GM12878 (cell line): Measurements from ENCODE around the gene BAZ2B. TPM values are rescaled to one million over a fixed set of nuclear protein-coding genes. Genes with fewer than 3 reads are reported as not detected.
"Not testable (repeated sequence)": the region's sequence is repeated elsewhere in the genome, so short reads cannot be mapped to it uniquely, and the experiment has no call there.

Source experiments
- ATAC-seq: fragments of 200-7000 bp; cut with Tn5 transposase; 3 replicates; pipeline ENCODE4 v1.9.1; 2020; ENCODE audit warnings: mild to moderate bottlenecking, moderate library complexity
- BruUV-seq: library from RNA; stranded (reverse); fragments of 400-500 nt; replicated peaks from 2 replicates; lab custom pipeline; 2021; lab: Mats Ljungman, UMichigan
- CTCF ChIA-PET: fragments of 300-600 bp; sonication (Branson Sonifier 250); formaldehyde crosslinking; extraction: SDS; loops from one replicate; lab custom pipeline; 2021; ENCODE audit warnings: inconsistent platforms; lab: Yijun Ruan, JAX
- POLR2A ChIA-PET: fragments of 350-600 bp; formaldehyde crosslinking; extraction: SDS; loops from one replicate; lab custom pipeline; 2021; ENCODE audit warnings: inconsistent platforms; lab: Charles Lee
- RAD21 ChIA-PET: fragments of 300-600 bp; sonication (Branson Sonifier 250); formaldehyde crosslinking; loops from one replicate; lab custom pipeline; 2023; ENCODE audit warnings: antibody characterized with exemption; ENCODE audit not compliant: unreplicated experiment; lab: Charles Lee
- SMC1A ChIA-PET: fragments of 300-600 bp; sonication (Branson Sonifier 250); formaldehyde crosslinking; loops from one replicate; lab custom pipeline; 2023; ENCODE audit not compliant: unreplicated experiment, uncharacterized antibody; lab: Charles Lee
- DNase-seq: peaks from one replicate; pipeline ENCODE4 v3.0.0-alpha.2; 2011; ENCODE audit warnings: low read depth, low spot score
- FAIRE-seq: peaks from 3 replicates; lab custom pipeline; 2011; peaks lifted over from hg19 to GRCh38; lab: Jason Lieb, UNC
- H2AFZ ChIP-seq: 2 replicates; pipeline ENCODE4 v1.6.0; 2011; ENCODE audit warnings: low read depth, low read length, control low read depth; ENCODE audit not compliant: control insufficient read depth
- H3K27ac ChIP-seq: 2 replicates; pipeline ENCODE4 v1.5.1; 2011; ENCODE audit warnings: control low read depth; ENCODE audit not compliant: control insufficient read depth, insufficient read depth
- H3K27me3 ChIP-seq, 2 experiments: replicated peaks in 1 of 2; 2 replicates each; pipeline versions ENCODE4 v1.6.0 to v1.6.1; 2011; ENCODE audit warnings: low read length in 1 of 2; ENCODE audit not compliant: control insufficient read depth in 2 of 2, insufficient read depth in 2 of 2
- H3K36me3 ChIP-seq, 2 experiments: 2 replicates each; pipeline ENCODE4 v1.5.1; 2011; ENCODE audit warnings: low read length in 1 of 2; ENCODE audit not compliant: control insufficient read depth in 2 of 2, insufficient read depth in 2 of 2
- H3K4me1 ChIP-seq: 2 replicates; pipeline ENCODE4 v1.6.1; 2011; ENCODE audit warnings: mild to moderate bottlenecking, low read length, moderate library complexity, mixed read lengths; ENCODE audit not compliant: control insufficient read depth, insufficient read depth
- H3K4me2 ChIP-seq: 2 replicates; pipeline ENCODE4 v1.6.0; 2011; ENCODE audit warnings: control low read depth; ENCODE audit not compliant: control insufficient read depth, insufficient read depth
- H3K4me3 ChIP-seq: fragments of 200-600 bp; sonication (generic); 2 replicates; pipeline ENCODE4 v1.5.1; 2016
- H3K79me2 ChIP-seq: 2 replicates; pipeline ENCODE4 v1.6.0; 2011; ENCODE audit warnings: low read length; ENCODE audit not compliant: control insufficient read depth, insufficient read depth
- H3K9ac ChIP-seq: 2 replicates; pipeline ENCODE4 v1.8.0; 2011; ENCODE audit warnings: low read length, control low read depth, mixed read lengths; ENCODE audit not compliant: control insufficient read depth, insufficient read depth
- H3K9me3 ChIP-seq: replicated peaks from 3 replicates; pipeline ENCODE4 v1.5.1; 2011; ENCODE audit warnings: mild to moderate bottlenecking, low read length; ENCODE audit not compliant: control insufficient read depth, insufficient read depth
- H4K20me1 ChIP-seq: 2 replicates; pipeline ENCODE4 v1.6.0; 2011; ENCODE audit not compliant: control insufficient read depth, insufficient read depth
- CEBPB ChIP-seq, 2 experiments: fragments of 150-350 bp in 1 of 2; IDR thresholded peaks; 2 replicates each; pipeline ENCODE4 v1.6.1; 2012 to 2014; ENCODE audit warnings: low read depth in 2 of 2, low read length in 2 of 2, borderline replicate concordance in 1 of 2, inconsistent platforms in 1 of 2
- WGBS: methylation state at CpG from one replicate; pipeline ENCODE4 v1.1.6; 2016; ENCODE audit warnings: low lambda C conversion rate; ENCODE audit not compliant: insufficient replicate concordance, insufficient coverage; ENCODE audit errors: missing lambda C conversion rate; 5-methylcytosine and 5-hydroxymethylcytosine counted together
- in situ Hi-C: fragments of 300-500 bp; cut with MboI; formaldehyde crosslinking; loops from 9 replicates; pipeline ENCODE4 v1.14.3; 2018; ENCODE audit warnings: mixed read lengths
- intact Hi-C: fragments of 100-400 bp; cut with micrococcal nuclease; formaldehyde crosslinking; loops from one replicate; pipeline ENCODE4 v1.14.2; 2022; ENCODE audit not compliant: unreplicated experiment
- polyA plus RNA-seq, 11 experiments: library from polyadenylated mRNA; depleted of rRNA in 4 of 11; unstranded in 6 of 11; stranded (reverse) in 5 of 11; fragments of >200 nt; fragmentation: Nextera tagmentation in 4 of 11; fragmentation: Illumina TruSeq in 1 of 11; extraction: Ambion mirVana in 4 of 11; extraction: Trizol in 1 of 11; gene quantifications; 1 replicate in 1 of 11; 2 replicates in 10 of 11; pipeline versions ENCODE4 v1.2.1 to v1.2.3, GENCODE V29; 2011 to 2016; ENCODE audit warnings: inconsistent platforms in 2 of 11, missing spikeins in 2 of 11, low read depth in 1 of 11
- total RNA-seq, 4 experiments: library from RNA; depleted of rRNA in 3 of 4; stranded (reverse); fragments of >200 nt in 3 of 4; fragmentation: Illumina TruSeq in 1 of 4; extraction: Trizol in 1 of 4; gene quantifications; 2 replicates each; pipeline versions ENCODE4 v1.2.1 to v1.2.3, GENCODE V29; 2013 to 2021

BAZ2B gene
- total and polyA plus RNA-seq, 10 of the 15 experiments (the other 5 are each of a cell fraction or from before 2014, with no cell fraction given) = 8.8 to 49.7 (median 24.7) TPM

GRCh38 chr2:159362094-159362493 is 254.3 kb downstream of the BAZ2B start:
- no peaks in the 10 kb centered on the region for H3K27me3 ChIP-seq
- H3K9ac ChIP-seq = no peak overlapping the region
- no peaks in the 10 kb centered on the region for H3K79me2 ChIP-seq
- no peaks in the 10 kb centered on the region; a peak in 1 of 4 replicates for H3K36me3 ChIP-seq
- ATAC-seq = no peak
- SMC1A ChIA-PET = no interaction called here
- intact Hi-C loops (no loop called here), in situ Hi-C loops (no loop called here)
- no peak overlapping the region for H3K4me2 ChIP-seq
- RAD21 ChIA-PET = no interaction called here
- H2AFZ ChIP-seq = no peak overlapping the region
- H3K27ac ChIP-seq = no peak overlapping the region
- WGBS = 76% methylated on average over 2 of the region's 2 CpGs
- POLR2A ChIA-PET = no interaction called here
- no TSS peak for BruUV-seq
- no peak for FAIRE-seq
- CTCF ChIA-PET = no interaction called here
- H3K4me3 ChIP-seq = no peak overlapping the region
- no peaks in the 10 kb centered on the region for H3K9me3 ChIP-seq
- no peaks in the 10 kb centered on the region for H4K20me1 ChIP-seq
- H3K4me1 ChIP-seq = no peaks in the 10 kb centered on the region
- no peak for DNase-seq
- no peak for TF ChIP-seq CEBPB (IDR thresholded peaks at IDR 0.05; ENCODE audit: borderline replicate concordance in 1 of 2, low read depth in 2 of 2, low read length in 2 of 2)

GRCh38 chr2:159361603-159362002 is 254.7 kb downstream of the BAZ2B start:
- RAD21 ChIA-PET, ATAC-seq, CTCF ChIA-PET: not testable (repeated sequence)

More at GRCh38 chr2:159361603-159362002, 254.7 kb downstream of the BAZ2B start:
- H4K20me1 ChIP-seq, H3K4me3 ChIP-seq, in situ Hi-C loops, H3K36me3 ChIP-seq, SMC1A ChIA-PET, H3K9me3 ChIP-seq, intact Hi-C loops, H3K27ac ChIP-seq, H3K4me2 ChIP-seq, H3K79me2 ChIP-seq, DNase-seq, H2AFZ ChIP-seq, H3K4me1 ChIP-seq, H3K9ac ChIP-seq, POLR2A ChIA-PET, FAIRE-seq, H3K27me3 ChIP-seq, BruUV-seq: not testable (repeated sequence)
- 100% methylated on average over 3 of the region's 3 CpGs for WGBS
